CD4-positive, CD25-positive, alpha-beta regulatory T cell (primary cell): ENCODE data around the gene SUPT20H. TPM values are rescaled to one million over a fixed set of nuclear protein-coding genes. Genes with fewer than 3 reads are reported as not detected.
A peak's percentile ranks its signal among the peaks of the same experiment; 100 is the strongest.

Source experiments
- ATAC-seq, 2 donors: fragments of 150-1000 bp; cut with Tn5 transposase; one replicate each; pipeline ENCODE4 v1.10.0; 2021; ENCODE audit warnings: low read depth in 2 of 2, moderate number of reproducible peaks in 2 of 2, moderate library complexity in 1 of 2
- DNase-seq, 3 donors: peaks; one replicate each; pipeline versions ENCODE4 v3.0.0 to v3.0.0-alpha.2; 2012 to 2022; ENCODE audit warnings: mixed read lengths in 1 of 3
- H3K27ac ChIP-seq: one replicate; pipeline ENCODE4 v1.7.0; 2013; ENCODE audit warnings: mild to moderate bottlenecking, low read length; ENCODE audit not compliant: insufficient read depth, poor library complexity, severe bottlenecking
- H3K27me3 ChIP-seq: one replicate; pipeline ENCODE4 v1.7.0; 2013; ENCODE audit warnings: low read length; ENCODE audit not compliant: control insufficient read depth, insufficient read depth
- H3K36me3 ChIP-seq: one replicate; pipeline ENCODE4 v1.7.0; 2013; ENCODE audit warnings: mild to moderate bottlenecking, low read length, moderate library complexity; ENCODE audit not compliant: control insufficient read depth, insufficient read depth
- H3K4me1 ChIP-seq: 2 replicates; pipeline ENCODE4 v1.7.0; 2013; ENCODE audit warnings: mild to moderate bottlenecking, low read length; ENCODE audit not compliant: insufficient read depth, control insufficient read depth, poor library complexity, severe bottlenecking
- H3K4me3 ChIP-seq: one replicate; pipeline ENCODE4 v1.7.0; 2013; ENCODE audit warnings: low read depth, mild to moderate bottlenecking, low read length, moderate library complexity
- H3K9me3 ChIP-seq, 2 experiments: 1 replicate in 1 of 2; 2 replicates in 1 of 2; pipeline ENCODE4 v1.7.0; 2013; ENCODE audit warnings: low read length in 2 of 2, mild to moderate bottlenecking in 1 of 2, moderate library complexity in 1 of 2; ENCODE audit not compliant: control insufficient read depth in 2 of 2
- H3K27ac Mint-ChIP-seq, 3 donors: one replicate each; pipeline ENCODE4 v1.8.0; 2020 to 2022; ENCODE audit warnings: mild to moderate bottlenecking in 3 of 3, mixed read lengths in 3 of 3, moderate library complexity in 2 of 3
- H3K27me3 Mint-ChIP-seq: one replicate; pipeline ENCODE4 v1.8.0; 2022; ENCODE audit warnings: mild to moderate bottlenecking, mixed read lengths
- H3K36me3 Mint-ChIP-seq: one replicate; pipeline ENCODE4 v1.8.0; 2020; ENCODE audit warnings: mixed read lengths
- H3K4me1 Mint-ChIP-seq, 4 donors: one replicate each; pipeline ENCODE4 v1.8.0; 2020 to 2022; ENCODE audit warnings: mixed read lengths in 4 of 4, mild to moderate bottlenecking in 1 of 4
- H3K4me3 Mint-ChIP-seq, 4 donors: one replicate each; pipeline ENCODE4 v1.8.0; 2020 to 2022; ENCODE audit warnings: mild to moderate bottlenecking in 4 of 4, mixed read lengths in 4 of 4, moderate library complexity in 3 of 4
- H3K9me3 Mint-ChIP-seq, 7 donors: one replicate each; pipeline ENCODE4 v1.8.0; 2020 to 2022; ENCODE audit warnings: mixed read lengths in 7 of 7, mild to moderate bottlenecking in 3 of 7, moderate library complexity in 2 of 7
- polyA plus RNA-seq, 4 donors: library from polyadenylated mRNA; unstranded; fragments of 300-500 nt; fragmentation: Illumina TruSeq; gene quantifications; one replicate each; pipeline ENCODE4 v1.2.3, GENCODE V29; 2021
- total RNA-seq: library from RNA; stranded (reverse); gene quantifications from one replicate; pipeline ENCODE4 v1.2.3, GENCODE V29; 2022

Gene SUPT20H
- total and polyA plus RNA-seq, 5 donors from 2014 or later: 48.2 to 86.4 (median 52.9) TPM

DNA sequence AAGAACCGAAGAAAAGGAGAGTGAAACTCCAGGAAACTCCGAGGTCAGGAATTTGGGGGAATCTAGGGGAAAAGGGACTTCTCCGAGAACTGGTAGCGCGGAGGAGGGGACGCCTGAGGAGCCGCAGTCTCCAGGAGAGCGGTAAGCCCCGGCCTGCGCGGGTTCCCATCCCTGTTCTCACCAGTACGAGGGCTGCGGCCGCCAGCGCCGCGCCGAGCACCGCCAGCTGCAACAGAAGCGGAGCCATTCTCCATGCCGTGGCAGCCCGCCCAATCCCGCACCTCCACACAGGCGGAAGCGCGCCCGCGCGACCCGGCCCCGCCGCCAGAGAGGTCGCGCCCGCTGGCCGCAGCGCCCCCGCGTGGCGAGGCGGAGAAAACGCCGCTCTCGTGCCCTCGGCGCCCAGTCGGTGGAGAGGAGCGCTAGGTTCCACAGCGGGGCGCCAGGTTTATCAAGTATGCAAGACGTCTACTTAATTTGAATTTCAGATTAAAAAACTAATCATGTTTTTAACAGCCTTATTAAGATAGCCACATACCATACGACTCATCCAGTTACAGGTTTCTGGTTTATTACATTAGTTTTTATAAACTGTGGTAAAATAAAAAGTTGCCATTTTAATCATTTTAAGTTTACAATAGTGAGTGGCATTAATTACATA, 60.3 kb downstream of the SUPT20H start, which contains the start of gene ALG5:
ALG5 (minus strand) TSS at position 287 of the 661 bp plus-strand sequence; CDS start at position 247, 40 bp downstream.
- Histone ChIP-seq H3K9me3 (no peaks in the 10 kb centered on the region), H3K36me3 (peaks cover 18% of the 10 kb centered on the region), H3K4me1 (peaks cover 26% of the 10 kb centered on the region), H3K4me3 (peak within 1 kb of the TSS; percentile 99), H3K27me3 (no peaks in the 10 kb centered on the region), H3K27ac (peak within 1 kb of the TSS; percentile 98)
- Mint-ChIP-seq H3K4me3 (peak within 1 kb of the TSS; percentile 96 to 100 (median 100)), H3K27me3 (peaks cover 15% of the 10 kb centered on the region), H3K9me3 (no peaks in the 10 kb centered on the region), H3K36me3 (peaks cover 12% of the 10 kb centered on the region), H3K4me1 (peaks cover 29 to 46% (median 37%) of the 10 kb centered on the region in 4 donors), H3K27ac (peak within 1 kb of the TSS; percentile 100)
- DNase-seq: peak; percentile 90 to 94 (median 94)
- ATAC-seq: peak; percentile 76 to 83

DNA sequence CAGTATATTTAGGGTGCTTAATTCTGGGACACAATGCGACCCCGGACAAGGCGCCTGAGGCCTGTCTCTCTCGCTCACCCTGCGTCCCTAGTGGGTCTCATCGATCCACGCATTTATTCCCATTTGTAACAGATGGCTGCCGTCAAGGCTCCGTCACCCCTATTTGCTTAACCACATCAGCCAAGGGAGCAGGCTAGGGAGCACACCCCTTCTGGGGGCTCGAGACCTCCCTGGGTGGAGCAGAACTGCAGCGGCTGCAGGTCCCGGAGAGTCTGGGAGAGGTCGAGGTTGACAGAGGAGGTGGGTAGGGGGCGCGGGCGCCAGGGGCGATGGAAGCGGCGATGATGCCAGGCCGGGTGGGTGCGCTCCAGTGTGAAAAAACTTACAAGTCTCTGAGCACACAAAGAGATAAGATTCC, 60.9 kb downstream of the SUPT20H start:
- H3K9me3 Mint-ChIP-seq: no peaks in the 10 kb centered on the region
- DNase-seq (peak in 2 of 3 donors; percentile 10 to 33), ATAC-seq (no peak)
- Histone ChIP-seq H3K4me1 (peaks cover 26% of the 10 kb centered on the region), H3K36me3 (peaks cover 20% of the 10 kb centered on the region), H3K4me3 (peak overlapping the region; percentile 93), H3K27ac (peak overlapping the region; percentile 70), H3K9me3 (no peaks in the 10 kb centered on the region), H3K27me3 (no peaks in the 10 kb centered on the region)
- H3K36me3 Mint-ChIP-seq: peaks cover 12% of the 10 kb centered on the region
- peaks cover 15% of the 10 kb centered on the region for H3K27me3 Mint-ChIP-seq
- peak overlapping the region; percentile 100 for H3K27ac Mint-ChIP-seq
- H3K4me1 Mint-ChIP-seq: peaks cover 29 to 46% (median 38%) of the 10 kb centered on the region in 4 donors
- H3K4me3 Mint-ChIP-seq: peak overlapping the region; percentile 96 to 100 (median 100)

DNA sequence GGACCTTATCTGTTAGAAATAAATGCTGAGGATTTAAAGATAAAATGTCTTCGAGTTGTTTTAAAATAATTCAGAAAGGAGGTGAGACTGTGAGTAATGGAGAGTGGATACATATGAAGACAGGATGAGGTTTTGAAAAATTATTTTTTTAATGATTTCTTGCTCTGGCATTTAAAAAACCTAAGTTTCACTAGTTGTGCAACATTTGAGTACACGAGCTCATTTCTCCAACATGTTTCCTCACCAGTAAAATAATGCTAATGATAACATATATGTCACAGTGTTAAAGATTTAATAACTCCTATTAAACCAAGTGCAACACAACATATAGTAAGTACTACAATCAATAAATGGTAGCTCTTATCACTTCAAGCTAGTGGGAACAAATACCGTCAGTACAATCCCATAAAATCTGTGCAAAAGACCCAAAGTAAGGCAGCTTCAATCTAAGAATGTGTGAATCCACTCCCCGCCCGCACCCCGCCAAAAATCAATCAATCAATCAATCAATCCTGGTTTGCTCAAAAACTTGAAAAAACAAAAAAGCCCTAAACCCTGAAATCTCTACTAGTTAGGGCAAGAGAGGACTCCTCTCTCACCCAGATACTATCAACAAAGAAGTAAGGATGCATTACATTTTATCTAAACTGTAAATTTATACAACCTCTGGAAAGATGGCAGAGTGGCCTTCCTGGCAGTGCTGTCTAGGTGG, 61.6 kb downstream of the SUPT20H start:
- Mint-ChIP-seq H3K4me3 (peak overlapping the region; percentile 96 to 100 (median 100)), H3K9me3 (no peaks in the 10 kb centered on the region), H3K27me3 (peaks cover 15% of the 10 kb centered on the region), H3K36me3 (peaks cover 15% of the 10 kb centered on the region), H3K4me1 (peaks cover 29 to 46% (median 38%) of the 10 kb centered on the region in 4 donors), H3K27ac (peak overlapping the region; percentile 95 to 100 (median 100))
- Histone ChIP-seq H3K9me3 (no peaks in the 10 kb centered on the region), H3K4me1 (peaks cover 26% of the 10 kb centered on the region), H3K4me3 (peak overlapping the region; percentile 93), H3K36me3 (peaks cover 23% of the 10 kb centered on the region), H3K27me3 (no peaks in the 10 kb centered on the region), H3K27ac (no peak overlapping the region)
- DNase-seq (no peak), ATAC-seq (no peak)

DNA sequence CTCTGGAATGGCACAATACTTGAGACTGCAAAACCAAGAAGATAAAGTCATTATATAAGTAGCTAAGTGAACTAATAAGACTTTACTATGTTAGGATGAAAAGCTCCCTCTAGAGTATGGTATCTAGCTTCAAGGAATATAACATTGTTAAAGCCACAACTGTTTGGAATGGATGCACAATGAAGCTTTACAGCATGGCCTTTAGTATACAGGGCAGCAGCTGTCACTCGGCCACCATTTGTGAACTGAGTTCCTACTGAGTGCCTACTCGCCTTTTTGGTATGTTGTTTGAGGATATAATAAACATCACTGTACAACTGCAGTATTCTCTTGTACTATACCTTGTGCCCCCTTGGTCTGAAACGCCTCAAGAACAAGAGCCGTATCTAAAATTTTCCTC, 67.1 kb downstream of the SUPT20H start:
- H3K27ac ChIP-seq: no peak overlapping the region
- ATAC-seq: no peak
- no peak for DNase-seq
- H3K9me3 Mint-ChIP-seq: no peaks in the 10 kb centered on the region
- H3K27ac Mint-ChIP-seq: no peak overlapping the region
- H3K36me3 Mint-ChIP-seq: peaks cover 52% of the 10 kb centered on the region
- H3K4me1 Mint-ChIP-seq: peaks cover under 1 to 27% (median 13%) of the 10 kb centered on the region in 4 donors
- H3K4me3 ChIP-seq: no peak overlapping the region
- no peaks in the 10 kb centered on the region for H3K27me3 ChIP-seq
- H3K27me3 Mint-ChIP-seq: no peaks in the 10 kb centered on the region
- no peaks in the 10 kb centered on the region for H3K4me1 ChIP-seq
- no peaks in the 10 kb centered on the region for H3K9me3 ChIP-seq
- H3K36me3 ChIP-seq: peaks cover 76% of the 10 kb centered on the region
- no peak overlapping the region for H3K4me3 Mint-ChIP-seq

DNA sequence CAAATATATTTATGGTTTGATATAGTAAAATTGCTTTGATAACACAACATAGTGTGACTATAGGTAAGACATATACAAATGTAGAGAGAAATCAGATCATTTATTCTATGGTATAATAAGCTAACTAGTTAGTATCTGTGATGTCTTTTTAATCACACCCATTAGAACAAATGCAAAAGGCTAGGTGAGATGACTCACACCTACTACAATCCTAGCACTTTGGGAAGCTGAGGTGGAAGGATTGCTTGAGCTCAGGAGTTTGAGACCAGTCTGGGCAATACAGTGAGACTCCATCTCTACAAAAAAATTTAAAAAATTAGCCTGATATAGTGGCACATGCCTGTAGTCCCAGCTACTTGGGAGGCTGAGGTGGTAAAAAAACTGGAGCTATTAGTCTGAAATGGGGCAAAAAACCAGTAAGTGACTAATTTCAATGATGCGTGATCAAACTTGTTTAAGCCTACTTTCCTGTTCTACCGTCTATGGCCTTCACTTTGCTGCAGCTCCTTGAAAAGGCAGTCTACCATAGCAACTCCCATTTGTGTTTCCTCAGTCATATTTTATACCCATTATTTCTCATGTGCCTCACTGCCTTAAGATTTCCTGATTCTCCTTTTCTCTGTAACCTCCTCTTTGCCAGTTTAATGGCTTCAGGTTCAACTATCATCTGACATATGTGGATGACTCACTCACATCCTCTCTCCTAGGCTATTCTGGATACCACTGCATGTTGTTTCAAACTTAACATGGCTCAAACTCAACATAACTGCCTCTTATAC, 72.8 kb downstream of the SUPT20H start:
- ATAC-seq (no peak), DNase-seq (no peak)
- H3K27me3 Mint-ChIP-seq: no peaks in the 10 kb centered on the region
- no peak overlapping the region for H3K4me3 Mint-ChIP-seq
- no peaks in the 10 kb centered on the region for H3K9me3 Mint-ChIP-seq
- Histone ChIP-seq H3K36me3 (peaks cover 83% of the 10 kb centered on the region), H3K9me3 (no peaks in the 10 kb centered on the region), H3K27ac (no peak overlapping the region), H3K4me1 (no peaks in the 10 kb centered on the region), H3K4me3 (no peak overlapping the region), H3K27me3 (no peaks in the 10 kb centered on the region)
- H3K36me3 Mint-ChIP-seq: peaks cover 52% of the 10 kb centered on the region
- H3K27ac Mint-ChIP-seq: no peak overlapping the region
- H3K4me1 Mint-ChIP-seq: peaks cover 0 to 14% (median under 1%) of the 10 kb centered on the region in 4 donors

DNA sequence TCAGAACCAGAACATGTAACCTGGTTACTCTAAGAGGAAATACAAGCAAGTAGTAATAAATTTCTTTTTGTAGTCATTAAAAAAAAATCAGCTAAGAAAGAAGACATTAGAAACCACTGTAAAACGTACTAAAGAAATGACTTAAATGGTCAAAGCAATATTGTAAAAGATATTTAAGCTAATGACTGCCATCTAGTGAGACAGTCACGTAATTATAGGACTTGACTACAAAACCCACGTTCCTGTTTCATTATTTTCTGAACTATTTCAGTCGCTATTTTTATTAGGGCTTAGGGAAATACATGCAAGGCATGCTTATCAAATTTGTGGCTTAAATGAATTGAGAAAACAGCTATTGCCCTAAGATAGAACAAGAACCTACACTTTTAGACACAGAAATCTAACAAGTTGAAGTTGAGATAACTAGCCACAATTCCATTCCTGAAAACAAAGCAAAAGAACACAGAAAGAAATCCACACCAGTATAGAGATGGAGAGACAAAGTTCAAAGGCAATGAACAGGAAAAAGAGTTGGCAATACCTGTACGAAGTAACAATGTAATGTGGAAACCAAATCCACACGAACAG, 78.2 kb downstream of the SUPT20H start:
- ATAC-seq: no peak
- Histone ChIP-seq H3K9me3 (no peaks in the 10 kb centered on the region), H3K36me3 (peaks cover 47% of the 10 kb centered on the region), H3K4me1 (no peaks in the 10 kb centered on the region), H3K27me3 (no peaks in the 10 kb centered on the region), H3K27ac (no peak overlapping the region), H3K4me3 (no peak overlapping the region)
- H3K4me1 Mint-ChIP-seq: peaks cover 3 to 6% (median 4%) of the 10 kb centered on the region in 4 donors
- H3K4me3 Mint-ChIP-seq: no peak overlapping the region
- no peaks in the 10 kb centered on the region for H3K27me3 Mint-ChIP-seq
- peak in 2 of 3 donors; percentile 14 to 56 for DNase-seq
- peaks cover 24% of the 10 kb centered on the region for H3K36me3 Mint-ChIP-seq
- no peaks in the 10 kb centered on the region for H3K9me3 Mint-ChIP-seq
- H3K27ac Mint-ChIP-seq: no peak overlapping the region

DNA sequence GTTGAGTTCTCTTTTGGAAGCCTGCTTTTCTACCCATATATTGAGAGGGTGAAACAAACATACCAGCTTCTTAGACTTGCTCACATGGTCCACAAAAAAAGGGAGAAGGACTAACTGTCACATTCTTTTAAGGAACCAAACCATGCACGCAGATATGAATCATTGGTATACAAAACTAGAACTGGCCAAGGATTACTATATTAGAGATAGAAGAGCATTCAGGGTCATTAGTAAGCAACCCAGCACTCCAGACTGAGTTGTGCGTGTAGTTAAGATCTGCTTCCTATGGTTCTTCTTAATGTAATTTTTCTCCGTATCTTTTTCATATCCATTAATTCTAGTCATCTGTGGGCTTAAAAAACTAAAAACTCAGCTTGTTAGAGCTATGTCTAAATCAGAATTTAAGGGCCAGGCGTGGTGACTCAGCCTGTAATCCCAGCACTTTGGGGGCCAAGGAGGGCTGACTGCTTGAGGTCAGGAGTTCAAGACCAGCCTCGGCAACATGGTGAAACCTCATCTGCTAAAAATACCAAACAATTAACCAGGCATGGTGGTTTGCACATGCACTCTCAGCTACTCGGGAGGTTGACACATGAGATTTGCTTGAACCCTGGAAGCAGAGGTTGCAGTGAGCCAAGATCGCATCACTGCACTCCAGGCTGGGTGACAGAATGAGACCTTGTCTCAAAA, 80.0 kb downstream of the SUPT20H start:
- H3K27ac ChIP-seq: no peak overlapping the region
- peak overlapping the region in 1 of 4 donors; percentile 1 for H3K4me3 Mint-ChIP-seq
- peaks cover 3 to 7% (median 6%) of the 10 kb centered on the region in 4 donors for H3K4me1 Mint-ChIP-seq
- no peak overlapping the region for H3K4me3 ChIP-seq
- DNase-seq (no peak), ATAC-seq (no peak)
- H3K27me3 Mint-ChIP-seq: no peaks in the 10 kb centered on the region
- H3K9me3 Mint-ChIP-seq: peaks cover 0 to 5% (median 0%) of the 10 kb centered on the region in 7 donors
- H3K27ac Mint-ChIP-seq: peak overlapping the region in 1 of 3 donors; percentile 33
- peaks cover 50% of the 10 kb centered on the region for H3K36me3 ChIP-seq
- H3K27me3 ChIP-seq: no peaks in the 10 kb centered on the region
- H3K36me3 Mint-ChIP-seq: peaks cover 33% of the 10 kb centered on the region
- no peaks in the 10 kb centered on the region for H3K4me1 ChIP-seq
- H3K9me3 ChIP-seq: peaks cover 3% of the 10 kb centered on the region in 2 experiments
